ENCODE data around the gene FCGR2B.
"Not testable (repeated sequence)": the region's sequence is repeated elsewhere in the genome, so short reads cannot be mapped to it uniquely, and the experiment has no call there.

FCGR2B gene

DNA sequence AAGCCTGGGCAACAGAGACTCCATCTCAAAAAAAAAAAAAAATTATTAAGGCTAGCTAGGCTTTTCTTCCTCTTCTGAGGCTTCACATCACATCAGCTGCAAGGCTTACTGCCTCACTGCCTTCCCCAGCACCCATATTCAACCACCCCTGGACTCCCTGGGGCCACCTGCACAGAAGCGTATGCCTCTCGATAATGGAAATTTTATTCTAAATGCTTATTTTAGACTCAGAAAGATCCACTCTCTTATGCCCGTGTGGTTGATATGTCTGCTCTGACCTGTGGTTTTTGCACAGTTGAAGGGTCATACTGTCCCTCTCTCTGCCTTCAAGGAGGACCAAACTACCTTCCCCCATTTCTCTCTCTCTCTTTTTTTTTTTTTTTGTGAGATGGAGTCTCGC is 42.6 kb downstream of the FCGR2B start:
- no peak for DNase-seq (ENCODE audit: low read depth in 1 of 2, low spot score in 1 of 2)

DNA sequence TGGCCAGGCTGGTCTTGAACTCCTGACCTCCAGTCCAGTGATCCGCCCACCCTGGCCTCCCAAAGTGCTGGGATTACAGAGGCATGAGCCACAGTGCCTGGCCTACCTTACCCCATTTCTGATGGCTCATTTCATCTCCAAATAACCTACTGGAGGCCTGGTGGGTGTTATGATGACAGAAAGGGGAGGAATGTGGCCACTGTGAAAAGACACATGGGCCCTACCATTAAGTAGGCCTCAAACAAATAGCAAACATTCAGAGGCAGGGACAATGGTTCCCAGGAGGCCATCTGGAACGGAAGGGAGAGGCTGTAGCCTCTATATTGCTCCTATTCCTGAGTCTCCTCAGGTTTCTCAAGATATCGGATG is 43.2 kb downstream of the FCGR2B start:
- DNase-seq (ENCODE audit: low read depth in 1 of 2, low spot score in 1 of 2), result no peak

- DNase-seq (ENCODE audit: low read depth in 1 of 2, low spot score in 1 of 2), result peak in 1 of 2 donors; percentile 17
Observed at GRCh38 chr1:161706482-161707347, 43.8 kb downstream of the FCGR2B start, which contains the start of gene FCRLA. Gene FCRLA, plus strand, starts transcription at chr1:161707229. Its CDS starts 36 bp downstream, at chr1:161707265.

- no peak for DNase-seq (ENCODE audit: low read depth in 1 of 2, low spot score in 1 of 2)
Observed at GRCh38 chr1:161707503-161707902, 44.6 kb downstream of the FCGR2B start.

- no peak for DNase-seq (ENCODE audit: low read depth in 1 of 2, low spot score in 1 of 2)
Observed at GRCh38 chr1:161709373-161709772, 46.4 kb downstream of the FCGR2B start.

DNA sequence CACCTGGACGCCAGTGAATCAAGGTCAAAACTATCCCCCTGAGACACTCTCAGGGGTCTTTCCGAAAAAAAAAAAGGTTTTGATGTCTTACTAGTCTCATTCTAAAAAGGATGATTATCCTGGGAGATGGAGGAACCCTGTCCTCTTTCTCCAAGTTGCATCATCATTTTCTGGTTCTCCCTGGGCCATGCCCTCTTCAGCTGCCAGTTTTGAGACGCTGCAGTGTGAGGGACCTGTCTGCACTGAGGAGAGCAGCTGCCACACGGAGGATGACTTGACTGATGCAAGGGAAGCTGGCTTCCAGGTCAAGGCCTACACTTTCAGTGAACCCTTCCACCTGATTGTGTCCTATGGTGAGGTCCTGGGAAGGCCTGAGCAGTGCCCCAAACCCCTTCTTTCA is 47.6 kb downstream of the FCGR2B start:
- DNase-seq (ENCODE audit: low read depth in 1 of 2, low spot score in 1 of 2), result no peak

- DNase-seq (ENCODE audit: low read depth in 1 of 2, low spot score in 1 of 2), result no peak
Observed at GRCh38 chr1:161718559-161719324, 55.8 kb downstream of the FCGR2B start.

DNA sequence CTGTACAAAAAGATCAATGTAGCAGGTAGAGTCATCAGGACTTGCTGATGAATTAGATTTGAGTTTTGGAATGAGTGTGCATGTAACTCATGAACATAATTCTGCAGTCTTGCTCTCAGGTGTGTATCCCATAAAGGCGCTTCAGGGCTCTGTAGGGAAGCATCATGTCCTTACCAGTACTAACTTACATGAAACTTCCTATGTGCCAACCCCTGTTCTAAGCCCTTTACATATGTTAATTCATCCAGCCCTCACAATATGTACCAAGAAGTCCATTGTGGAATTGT is 56.3 kb downstream of the FCGR2B start:
- DNase-seq (ENCODE audit: low read depth in 1 of 2, low spot score in 1 of 2), result no peak

- DNase-seq (ENCODE audit: low read depth in 1 of 2, low spot score in 1 of 2), result no peak
Observed at GRCh38 chr1:161720422-161720821, 57.5 kb downstream of the FCGR2B start.

DNA sequence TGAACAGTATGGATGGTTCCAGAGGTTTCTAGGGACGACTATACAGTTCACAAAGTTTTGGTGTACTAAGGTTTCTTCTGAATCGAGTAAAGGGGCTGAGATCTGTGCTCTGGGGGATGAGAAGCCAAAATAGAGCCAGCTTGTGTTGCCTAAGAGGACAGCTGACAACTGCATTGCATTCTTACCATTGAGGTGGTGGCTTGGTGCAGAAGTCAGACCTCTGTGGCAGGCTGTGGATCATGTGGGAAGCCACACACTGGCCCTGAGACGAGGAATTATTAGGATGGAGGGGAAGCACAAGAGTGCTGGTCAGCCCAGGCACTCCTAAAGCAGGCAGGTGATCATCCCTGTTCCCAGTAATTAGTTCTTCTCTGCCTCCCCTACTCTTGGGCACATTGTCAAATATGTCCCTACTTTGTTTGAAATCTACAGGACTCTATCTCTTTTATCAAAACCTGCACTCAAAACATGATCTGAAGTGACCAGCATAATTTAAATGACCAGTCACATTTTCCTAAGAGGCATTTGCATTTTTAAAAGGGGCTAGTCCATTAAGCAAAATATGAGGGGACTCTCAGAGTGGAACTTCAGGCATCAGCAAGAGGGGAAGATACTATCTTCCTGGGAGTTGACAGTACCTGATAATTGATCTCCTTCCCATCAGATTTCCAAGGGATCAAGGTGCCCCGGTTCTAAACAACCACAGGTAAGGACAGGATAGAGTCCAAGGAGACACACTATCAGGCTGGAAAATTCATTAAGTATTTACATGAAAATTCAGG is 58.2 kb downstream of the FCGR2B start, which contains the start of gene FCRLB:
FCRLB (plus strand) TSS at position 589 of the 782 bp plus-strand sequence. CDS start 1,129 bp downstream, outside the sequence.
- no peak for DNase-seq (ENCODE audit: low read depth in 1 of 2, low spot score in 1 of 2)

GRCh38 chr1:161721738-161722343 is 58.9 kb downstream of the FCGR2B start:
- no peak for DNase-seq (ENCODE audit: low read depth in 1 of 2, low spot score in 1 of 2)

DNA sequence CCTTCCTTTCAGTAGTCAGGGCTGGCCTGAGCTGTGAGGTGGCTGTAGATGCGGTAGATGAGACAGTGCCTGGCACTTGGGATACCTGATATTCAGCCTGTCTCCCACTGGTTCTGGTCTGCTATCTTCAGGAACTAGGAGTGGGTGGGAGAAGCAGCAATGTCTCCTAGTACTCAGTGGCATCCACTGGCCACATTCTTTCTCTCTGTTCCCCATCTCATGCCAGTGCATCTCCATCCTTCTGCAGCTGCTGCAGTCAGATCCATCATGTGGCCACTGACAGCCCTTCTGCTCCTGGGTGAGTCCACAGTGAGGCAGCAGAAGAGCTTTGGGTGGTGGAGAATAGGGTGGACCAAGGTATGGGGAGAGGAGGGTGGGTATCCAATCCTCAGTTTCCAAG is 59.5 kb downstream of the FCGR2B start:
- no peak for DNase-seq (ENCODE audit: low read depth in 1 of 2, low spot score in 1 of 2)

DNA sequence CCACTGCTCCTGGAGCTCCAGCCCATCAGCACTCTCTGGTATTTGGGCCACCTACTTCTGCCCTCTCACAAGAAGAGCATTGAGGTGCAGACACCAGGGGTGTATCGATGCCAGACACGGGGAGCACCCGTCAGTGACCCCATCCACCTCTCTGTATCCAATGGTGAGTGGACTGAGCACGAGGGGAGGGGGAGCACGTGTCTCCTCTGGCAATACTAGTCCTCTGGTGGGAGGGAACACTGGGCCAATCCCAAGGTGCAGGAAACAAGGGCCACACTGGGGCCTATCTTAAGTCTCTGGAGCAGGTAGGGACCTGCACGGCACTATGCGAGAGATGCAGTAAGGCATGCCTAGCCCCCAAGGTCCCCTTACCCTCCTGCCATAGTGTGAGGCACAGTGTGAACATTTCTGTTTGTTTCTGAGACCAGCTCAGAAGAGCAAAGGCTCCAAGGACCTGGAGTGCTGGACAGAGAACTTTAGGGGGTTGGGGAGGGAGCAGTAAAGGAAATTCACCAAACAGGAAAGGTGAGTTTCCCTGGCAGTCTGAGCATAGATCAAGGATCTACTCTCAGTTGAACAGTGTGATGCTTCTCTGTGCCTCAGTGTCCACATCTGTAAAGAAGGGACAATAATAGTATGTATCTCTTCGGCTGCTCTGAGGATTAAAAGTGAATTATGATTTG is 60.7 kb downstream of the FCGR2B start:
- no peak for DNase-seq (ENCODE audit: low read depth in 1 of 2, low spot score in 1 of 2)

- DNase-seq (ENCODE audit: low read depth in 1 of 2, low spot score in 1 of 2), result not testable (repeated sequence)
Observed at GRCh38 chr1:161725258-161725907, 62.4 kb downstream of the FCGR2B start.

DNA sequence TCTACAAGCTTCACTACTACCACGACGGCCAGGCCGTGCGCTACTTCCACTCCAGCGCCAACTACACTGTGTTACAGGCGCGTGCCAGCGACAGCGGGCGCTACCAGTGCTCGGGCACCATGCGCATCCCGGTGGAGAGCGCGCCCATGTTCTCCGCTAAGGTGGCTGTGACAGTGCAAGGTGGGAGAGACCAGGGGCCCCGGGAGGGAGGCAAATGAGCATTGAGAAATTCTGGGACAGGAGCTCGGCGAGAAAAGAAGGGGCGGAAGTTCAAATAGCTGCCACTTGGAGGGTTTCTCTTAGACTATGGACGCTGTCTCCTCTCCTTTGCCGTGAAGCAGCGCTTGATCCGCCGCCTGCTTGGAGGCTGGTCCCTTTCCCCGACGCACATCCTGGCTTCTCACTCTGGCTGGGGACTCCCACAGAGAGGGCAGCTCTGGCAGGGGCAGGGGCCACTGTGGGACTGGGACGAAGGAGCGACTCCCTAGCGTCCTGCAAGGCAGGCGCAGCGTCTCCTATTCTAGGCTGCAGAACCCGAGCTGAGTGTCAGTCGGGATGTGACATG is 63.0 kb downstream of the FCGR2B start:
- peak in 1 of 2 donors; percentile 4 for DNase-seq (ENCODE audit: low read depth in 1 of 2, low spot score in 1 of 2)

DNA sequence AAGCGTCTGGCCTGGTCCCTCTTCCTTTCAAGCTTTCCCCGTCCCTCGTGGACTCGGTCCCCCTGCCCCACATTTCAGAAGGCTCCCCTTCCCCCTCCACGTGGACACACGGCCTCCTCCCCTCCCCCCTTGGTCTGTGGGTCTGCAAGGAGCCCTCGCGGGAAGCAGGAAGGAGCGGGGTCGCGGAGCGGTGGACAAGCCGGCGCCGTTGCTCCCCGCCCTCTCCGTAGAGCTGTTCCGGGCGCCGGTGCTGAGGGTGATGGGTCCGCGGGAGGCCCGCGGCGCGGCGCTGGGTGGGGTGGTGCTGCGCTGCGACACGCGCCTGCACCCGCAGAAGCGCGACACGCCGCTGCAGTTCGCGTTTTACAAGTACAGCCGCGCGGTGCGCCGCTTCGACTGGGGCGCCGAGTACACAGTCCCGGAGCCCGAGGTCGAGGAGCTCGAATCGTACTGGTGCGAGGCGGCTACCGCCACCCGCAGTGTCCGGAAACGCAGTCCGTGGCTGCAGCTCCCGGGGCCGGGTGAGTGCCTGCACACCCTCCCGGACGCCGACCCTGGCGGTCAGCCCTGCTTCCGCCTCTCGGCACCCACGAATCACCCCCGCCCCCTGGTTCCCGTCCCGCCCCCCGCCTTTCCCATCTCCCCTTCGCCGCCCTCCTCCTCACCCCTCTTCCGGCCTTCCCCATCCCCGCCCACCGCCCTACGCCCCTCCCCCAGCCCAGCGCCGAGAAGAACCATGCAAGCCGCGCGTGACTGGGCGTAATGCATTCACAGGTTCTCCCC is 63.7 kb downstream of the FCGR2B start:
- peak; percentile 24 to 54 for DNase-seq (ENCODE audit: low read depth in 1 of 2, low spot score in 1 of 2)

GRCh38 chr1:161727256-161727924 is 64.4 kb downstream of the FCGR2B start:
- peak in 1 of 2 donors; percentile 21 for DNase-seq (ENCODE audit: low read depth in 1 of 2, low spot score in 1 of 2)
